Suprapubic skin (tissue), 4 donors: ENCODE results near the gene RFC5.

Source experiments
- CTCF ChIP-seq, 2 donors: fragments of 200-600 bp in 1 of 2; fragments of 450-650 bp in 1 of 2; sonication (generic) in 1 of 2; IDR thresholded peaks; one replicate each; pipeline ENCODE4 v1.5.1; 2016 to 2019; ENCODE audit warnings: antibody characterized with exemption in 2 of 2, mild to moderate bottlenecking in 1 of 2, moderate library complexity in 1 of 2
- EP300 ChIP-seq: sonication (generic); formaldehyde crosslinking; IDR thresholded peaks from one replicate; pipeline ENCODE4 v1.6.1; 2017; ENCODE audit warnings: antibody characterized with exemption
- POLR2A ChIP-seq, 2 donors: fragments of 450-650 bp; IDR thresholded peaks; one replicate each; pipeline ENCODE4 v1.6.1; 2017; ENCODE audit warnings: antibody characterized with exemption in 2 of 2, mild to moderate bottlenecking in 2 of 2, moderate library complexity in 2 of 2
- POLR2AphosphoS5 ChIP-seq, 3 donors: sonication (generic); formaldehyde crosslinking; IDR thresholded peaks; one replicate each; pipeline ENCODE4 v1.6.1; 2017; ENCODE audit warnings: antibody characterized with exemption in 3 of 3

- TF ChIP-seq POLR2A (IDR thresholded peaks at IDR 0.05), result no peak
- no peak for TF ChIP-seq CTCF (IDR thresholded peaks at IDR 0.05)
- TF ChIP-seq EP300, result no peak
- TF ChIP-seq POLR2AphosphoS5 (IDR thresholded peaks at IDR 0.05), result peak in 2 of 3 donors; percentile 75 to 79
Measured at GRCh38 chr12:118052324-118053070, 36.0 kb downstream of the RFC5 start.
